WTC11 (cell line): ENCODE results near the gene TRIM7.

Experiments used
- AFF4 ChIP-seq: sonication (generic); formaldehyde crosslinking; IDR thresholded peaks from 2 replicates; pipeline ENCODE4 v1.8.1; 2023; ENCODE audit warnings: mild to moderate bottlenecking, missing genetic modification reagents, borderline replicate concordance
- CBFB ChIP-seq: sonication (generic); formaldehyde crosslinking; IDR thresholded peaks from 2 replicates; pipeline ENCODE4 v1.8.1; 2022; ENCODE audit warnings: mild to moderate bottlenecking, low read depth, missing genetic modification reagents
- CREB1 ChIP-seq: sonication (generic); formaldehyde crosslinking; IDR thresholded peaks from 2 replicates; pipeline ENCODE4 v1.8.0; 2023; ENCODE audit warnings: mild to moderate bottlenecking, missing genetic modification reagents
- ESRRA ChIP-seq: sonication (generic); formaldehyde crosslinking; IDR thresholded peaks from 2 replicates; pipeline ENCODE4 v1.8.1; 2022; ENCODE audit warnings: mild to moderate bottlenecking, missing genetic modification reagents, borderline replicate concordance
- FOXJ3 ChIP-seq: sonication (generic); formaldehyde crosslinking; IDR thresholded peaks from 2 replicates; pipeline ENCODE4 v1.9.0; 2021; ENCODE audit warnings: missing genetic modification reagents, mild to moderate bottlenecking, borderline replicate concordance
- FOXP1 ChIP-seq: sonication (generic); formaldehyde crosslinking; IDR thresholded peaks from 2 replicates; pipeline ENCODE4 v1.8.0; 2022; ENCODE audit warnings: missing genetic modification reagents, mild to moderate bottlenecking, moderate library complexity, borderline replicate concordance
- JAZF1 ChIP-seq: fragments of 250-450 bp; sonication (Bioruptor Pico); IDR thresholded peaks from 2 replicates; pipeline ENCODE4 v1.9.0; 2021; ENCODE audit warnings: moderate library complexity, mild to moderate bottlenecking, inconsistent platforms
- NR1H2 ChIP-seq: sonication (generic); formaldehyde crosslinking; IDR thresholded peaks from 2 replicates; pipeline ENCODE4 v1.9.0; 2021; ENCODE audit warnings: mild to moderate bottlenecking, moderate library complexity, missing genetic modification reagents
- NR3C1 ChIP-seq: sonication (generic); formaldehyde crosslinking; conservative IDR thresholded peaks from 2 replicates; pipeline ENCODE4 v1.8.1; 2023; ENCODE audit warnings: low read depth, mild to moderate bottlenecking, missing genetic modification reagents
- RELA ChIP-seq: sonication (generic); formaldehyde crosslinking; IDR thresholded peaks from 2 replicates; pipeline ENCODE4 v1.8.1; 2022; ENCODE audit warnings: missing genetic modification reagents, mild to moderate bottlenecking, borderline replicate concordance
- USF2 ChIP-seq: sonication (generic); formaldehyde crosslinking; IDR thresholded peaks from 2 replicates; pipeline ENCODE4 v1.8.1; 2023; ENCODE audit warnings: mild to moderate bottlenecking, missing genetic modification reagents, moderate library complexity
- TF ChIP-seq, protein P1 (sequence below): fragments of 200-600 bp; IDR thresholded peaks from 2 replicates; pipeline ENCODE4 v1.8.0; 2022; ENCODE audit warnings: antibody characterized with exemption
- TF ChIP-seq, protein P2 (sequence below): sonication (generic); formaldehyde crosslinking; IDR thresholded peaks from 2 replicates; pipeline ENCODE4 v1.8.1; 2022; ENCODE audit warnings: mild to moderate bottlenecking, moderate library complexity, missing genetic modification reagents

GRCh38 chr5:181199881-181200638 is 4.9 kb downstream of the TRIM7 start:
- TF ChIP-seq, protein P1, sequence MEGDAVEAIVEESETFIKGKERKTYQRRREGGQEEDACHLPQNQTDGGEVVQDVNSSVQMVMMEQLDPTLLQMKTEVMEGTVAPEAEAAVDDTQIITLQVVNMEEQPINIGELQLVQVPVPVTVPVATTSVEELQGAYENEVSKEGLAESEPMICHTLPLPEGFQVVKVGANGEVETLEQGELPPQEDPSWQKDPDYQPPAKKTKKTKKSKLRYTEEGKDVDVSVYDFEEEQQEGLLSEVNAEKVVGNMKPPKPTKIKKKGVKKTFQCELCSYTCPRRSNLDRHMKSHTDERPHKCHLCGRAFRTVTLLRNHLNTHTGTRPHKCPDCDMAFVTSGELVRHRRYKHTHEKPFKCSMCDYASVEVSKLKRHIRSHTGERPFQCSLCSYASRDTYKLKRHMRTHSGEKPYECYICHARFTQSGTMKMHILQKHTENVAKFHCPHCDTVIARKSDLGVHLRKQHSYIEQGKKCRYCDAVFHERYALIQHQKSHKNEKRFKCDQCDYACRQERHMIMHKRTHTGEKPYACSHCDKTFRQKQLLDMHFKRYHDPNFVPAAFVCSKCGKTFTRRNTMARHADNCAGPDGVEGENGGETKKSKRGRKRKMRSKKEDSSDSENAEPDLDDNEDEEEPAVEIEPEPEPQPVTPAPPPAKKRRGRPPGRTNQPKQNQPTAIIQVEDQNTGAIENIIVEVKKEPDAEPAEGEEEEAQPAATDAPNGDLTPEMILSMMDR, result no peak
- TF ChIP-seq CBFB (CRISPR knock-in tag) (no peak), USF2 (CRISPR knock-in tag) (no peak), ESRRA (no peak), CREB1 (CRISPR knock-in tag) (no peak), NR1H2 (CRISPR knock-in tag) (no peak), AFF4 (CRISPR knock-in tag) (no peak), RELA (no peak), NR3C1 (no peak), FOXJ3 (CRISPR knock-in tag) (no peak), JAZF1 (CRISPR knock-in tag) (no peak), FOXP1 (no peak)
- TF ChIP-seq, protein P2, sequence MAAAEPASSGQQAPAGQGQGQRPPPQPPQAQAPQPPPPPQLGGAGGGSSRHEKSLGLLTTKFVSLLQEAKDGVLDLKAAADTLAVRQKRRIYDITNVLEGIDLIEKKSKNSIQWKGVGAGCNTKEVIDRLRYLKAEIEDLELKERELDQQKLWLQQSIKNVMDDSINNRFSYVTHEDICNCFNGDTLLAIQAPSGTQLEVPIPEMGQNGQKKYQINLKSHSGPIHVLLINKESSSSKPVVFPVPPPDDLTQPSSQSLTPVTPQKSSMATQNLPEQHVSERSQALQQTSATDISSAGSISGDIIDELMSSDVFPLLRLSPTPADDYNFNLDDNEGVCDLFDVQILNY (CRISPR knock-in tag), result no peak
